Peyer's patch (tissue), 4 donors: ENCODE results near the gene GASK1A.

ENCODE experiments used
- POLR2A ChIP-seq, 2 donors: fragments of 450-650 bp; IDR thresholded peaks; one replicate each; pipeline ENCODE4 v1.5.1; 2017; ENCODE audit warnings: antibody characterized with exemption in 2 of 2, mild to moderate bottlenecking in 2 of 2, moderate library complexity in 2 of 2
- TF ChIP-seq, protein P1 (sequence below), 6 experiments: fragments of 450-650 bp in 4 of 6; fragments of 200-600 bp in 2 of 6; sonication (generic) in 1 of 6; IDR thresholded peaks; one replicate each; pipeline ENCODE4 v1.5.1; 2017 to 2019; ENCODE audit warnings: antibody characterized with exemption in 6 of 6, mild to moderate bottlenecking in 3 of 6, moderate library complexity in 1 of 6

DNA sequence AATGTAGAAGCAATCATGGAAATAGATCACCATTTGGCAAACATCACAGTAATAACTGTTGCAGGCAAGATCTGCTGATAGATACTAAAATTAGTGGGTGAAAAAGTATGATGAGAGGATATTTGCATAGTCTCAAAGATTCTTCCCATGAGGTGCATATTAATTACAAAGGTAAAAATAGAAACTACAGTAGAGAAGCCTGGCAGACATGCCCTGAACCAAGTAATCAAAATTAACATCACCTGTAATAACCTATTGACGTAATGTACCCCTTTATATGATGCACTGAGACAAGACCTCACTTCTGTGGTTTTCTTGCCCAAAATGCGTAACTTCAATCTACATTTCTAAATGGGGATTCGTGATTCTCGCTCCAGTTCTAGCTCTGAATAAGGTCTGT, 112.4 kb downstream of the GASK1A start:
- TF ChIP-seq, protein P1, sequence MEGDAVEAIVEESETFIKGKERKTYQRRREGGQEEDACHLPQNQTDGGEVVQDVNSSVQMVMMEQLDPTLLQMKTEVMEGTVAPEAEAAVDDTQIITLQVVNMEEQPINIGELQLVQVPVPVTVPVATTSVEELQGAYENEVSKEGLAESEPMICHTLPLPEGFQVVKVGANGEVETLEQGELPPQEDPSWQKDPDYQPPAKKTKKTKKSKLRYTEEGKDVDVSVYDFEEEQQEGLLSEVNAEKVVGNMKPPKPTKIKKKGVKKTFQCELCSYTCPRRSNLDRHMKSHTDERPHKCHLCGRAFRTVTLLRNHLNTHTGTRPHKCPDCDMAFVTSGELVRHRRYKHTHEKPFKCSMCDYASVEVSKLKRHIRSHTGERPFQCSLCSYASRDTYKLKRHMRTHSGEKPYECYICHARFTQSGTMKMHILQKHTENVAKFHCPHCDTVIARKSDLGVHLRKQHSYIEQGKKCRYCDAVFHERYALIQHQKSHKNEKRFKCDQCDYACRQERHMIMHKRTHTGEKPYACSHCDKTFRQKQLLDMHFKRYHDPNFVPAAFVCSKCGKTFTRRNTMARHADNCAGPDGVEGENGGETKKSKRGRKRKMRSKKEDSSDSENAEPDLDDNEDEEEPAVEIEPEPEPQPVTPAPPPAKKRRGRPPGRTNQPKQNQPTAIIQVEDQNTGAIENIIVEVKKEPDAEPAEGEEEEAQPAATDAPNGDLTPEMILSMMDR (IDR thresholded peaks at IDR 0.05) = no peak
- no peak for TF ChIP-seq POLR2A (IDR thresholded peaks at IDR 0.05)
